B cell (primary cell): ENCODE data around the gene MTHFD2L. TPM values are rescaled to one million over a fixed set of nuclear protein-coding genes. Genes with fewer than 3 reads are reported as not detected.

Source experiments
- ATAC-seq: fragments of 200-7000 bp; cut with Tn5 transposase; one replicate; pipeline ENCODE4 v1.10.0; 2021; ENCODE audit warnings: low read depth, mild to moderate bottlenecking, moderate number of reproducible peaks, moderate library complexity
- CTCF ChIA-PET: fragments of 350-600 bp; sonication (Branson Sonifier 250); formaldehyde crosslinking; loops from one replicate; lab custom pipeline; 2021; ENCODE audit warnings: antibody characterized with exemption, inconsistent platforms; lab: Charles Lee
- POLR2A ChIA-PET: fragments of 350-600 bp; sonication (Branson Sonifier 250); formaldehyde crosslinking; loops from one replicate; lab custom pipeline; 2021; ENCODE audit warnings: antibody characterized with exemption; lab: Charles Lee
- DNase-seq: peaks from one replicate; pipeline ENCODE4 v3.0.0; 2013
- H2AFZ ChIP-seq: 2 replicates; pipeline ENCODE4 v1.6.1; 2012; ENCODE audit warnings: mild to moderate bottlenecking, low read depth, low read length; ENCODE audit not compliant: insufficient read depth, poor library complexity, severe bottlenecking
- H3K27ac ChIP-seq, 2 donors: 1 replicate in 1 of 2; 2 replicates in 1 of 2; pipeline ENCODE4 v1.5.1; 2012 to 2013; ENCODE audit warnings: low read length in 2 of 2, mild to moderate bottlenecking in 2 of 2, moderate library complexity in 1 of 2
- H3K27me3 ChIP-seq, 4 experiments: fragments of 200-600 bp in 1 of 4; sonication (generic) in 1 of 4; replicated peaks in 1 of 4; 1 replicate in 2 of 4; 2 replicates in 2 of 4; pipeline versions ENCODE4 v1.6.1 to v1.7.0; 2013 to 2016; ENCODE audit warnings: low read length in 3 of 4, mild to moderate bottlenecking in 2 of 4, mixed read lengths in 1 of 4, moderate library complexity in 1 of 4; ENCODE audit not compliant: insufficient read depth in 4 of 4, control insufficient read depth in 3 of 4; ENCODE audit errors: control extremely low read depth in 1 of 4
- H3K36me3 ChIP-seq, 2 experiments: replicated peaks in 1 of 2; 1 replicate in 1 of 2; 2 replicates in 1 of 2; pipeline versions ENCODE4 v1.6.1 to v1.7.1; 2013; ENCODE audit warnings: low read length in 1 of 2; ENCODE audit not compliant: insufficient read depth in 2 of 2, control insufficient read depth in 1 of 2; ENCODE audit errors: control extremely low read depth in 1 of 2, extremely low read depth in 1 of 2
- H3K4me1 ChIP-seq, 2 donors: fragments of 200-600 bp in 1 of 2; sonication (generic) in 1 of 2; 1 replicate in 1 of 2; 2 replicates in 1 of 2; pipeline versions ENCODE4 v1.5.1 to v1.6.1; 2013 to 2017; ENCODE audit warnings: low read length in 2 of 2; ENCODE audit not compliant: control insufficient read depth in 2 of 2, insufficient read depth in 2 of 2
- H3K4me2 ChIP-seq: replicated peaks from 2 replicates; pipeline ENCODE3; 2012; ENCODE audit warnings: mild to moderate bottlenecking, low read depth, low read length; ENCODE audit not compliant: poor library complexity, severe bottlenecking
- H3K4me3 ChIP-seq, 5 experiments: fragments of 200-600 bp in 1 of 5; sonication (generic) in 1 of 5; 1 replicate in 3 of 5; 2 replicates in 2 of 5; pipeline versions ENCODE4 v1.5.1 to v1.7.0; 2011 to 2016; ENCODE audit warnings: low read length in 4 of 5, mild to moderate bottlenecking in 4 of 5, low read depth in 2 of 5, control low read depth in 1 of 5, moderate library complexity in 1 of 5; ENCODE audit not compliant: insufficient read depth in 1 of 5; ENCODE audit errors: control extremely low read depth in 1 of 5, extremely low read depth in 1 of 5
- H3K79me2 ChIP-seq: fragments of 200-600 bp; sonication (generic); one replicate; pipeline ENCODE4 v1.6.0; 2016; ENCODE audit warnings: low read length; ENCODE audit not compliant: control insufficient read depth, insufficient read depth
- H3K9ac ChIP-seq: fragments of 200-600 bp; sonication (generic); 2 replicates; pipeline ENCODE4 v1.6.1; 2017; ENCODE audit warnings: mild to moderate bottlenecking, low read length, moderate library complexity
- H3K9me3 ChIP-seq, 3 donors: one replicate each; pipeline versions ENCODE4 v1.6.1 to v1.7.1; 2013; ENCODE audit warnings: low read length in 2 of 3; ENCODE audit not compliant: control insufficient read depth in 2 of 3, insufficient read depth in 1 of 3; ENCODE audit errors: control extremely low read depth in 1 of 3
- H4K20me1 ChIP-seq: 2 replicates; pipeline ENCODE4 v1.6.0; 2012; ENCODE audit warnings: mild to moderate bottlenecking, low read length; ENCODE audit not compliant: insufficient read depth, control insufficient read depth, poor library complexity, severe bottlenecking
- H3K27ac Mint-ChIP-seq: one replicate; pipeline ENCODE4 v1.8.0; 2021; ENCODE audit warnings: mixed read lengths
- H3K27me3 Mint-ChIP-seq: one replicate; pipeline ENCODE4 v1.8.0; 2021; ENCODE audit warnings: mixed read lengths
- H3K4me1 Mint-ChIP-seq: one replicate; pipeline ENCODE4 v1.8.0; 2021; ENCODE audit warnings: mixed read lengths
- H3K4me3 Mint-ChIP-seq: one replicate; pipeline ENCODE4 v1.8.0; 2021; ENCODE audit warnings: mixed read lengths
- H3K9me3 Mint-ChIP-seq: one replicate; pipeline ENCODE4 v1.8.0; 2022; ENCODE audit warnings: mixed read lengths; ENCODE audit not compliant: insufficient read depth
- EZH2 ChIP-seq: IDR thresholded peaks from 2 replicates; pipeline ENCODE4 v1.6.1; 2012; ENCODE audit warnings: borderline replicate concordance, low read depth, mild to moderate bottlenecking, moderate library complexity, low read length; ENCODE audit not compliant: insufficient read depth, poor library complexity, severe bottlenecking
- WGBS: methylation state at CpG from one replicate; pipeline ENCODE4 v1.1.5; 2013; ENCODE audit warnings: missing lambda C conversion rate; ENCODE audit not compliant: insufficient coverage; 5-methylcytosine and 5-hydroxymethylcytosine counted together
- intact Hi-C: fragments of 100-400 bp; cut with micrococcal nuclease; formaldehyde crosslinking; loops from one replicate; pipeline ENCODE4 v1.10.0; 2022
- polyA plus RNA-seq: library from polyadenylated mRNA; depleted of rRNA; stranded (reverse); fragments of >200 nt; gene quantifications from 2 replicates; pipeline ENCODE4 v1.2.3, GENCODE V29; 2012
- total RNA-seq, 2 donors: library from RNA; stranded (reverse); fragments of 120-200 nt in 1 of 2; gene quantifications; 1 replicate in 1 of 2; 2 replicates in 1 of 2; pipeline versions ENCODE4 v1.2.3 to v1.2.4, GENCODE V29; 2013 to 2022
- TF ChIP-seq, protein P1 (sequence below): fragments of 200-600 bp; IDR thresholded peaks from one replicate; pipeline ENCODE4 v1.8.0; 2022; ENCODE audit warnings: antibody characterized with exemption, mild to moderate bottlenecking

Gene MTHFD2L
- total and polyA plus RNA-seq, 2 donors (not counting 1 experiment from before 2014, with no cell fraction given): 5.5 to 12.6 TPM

DNA sequence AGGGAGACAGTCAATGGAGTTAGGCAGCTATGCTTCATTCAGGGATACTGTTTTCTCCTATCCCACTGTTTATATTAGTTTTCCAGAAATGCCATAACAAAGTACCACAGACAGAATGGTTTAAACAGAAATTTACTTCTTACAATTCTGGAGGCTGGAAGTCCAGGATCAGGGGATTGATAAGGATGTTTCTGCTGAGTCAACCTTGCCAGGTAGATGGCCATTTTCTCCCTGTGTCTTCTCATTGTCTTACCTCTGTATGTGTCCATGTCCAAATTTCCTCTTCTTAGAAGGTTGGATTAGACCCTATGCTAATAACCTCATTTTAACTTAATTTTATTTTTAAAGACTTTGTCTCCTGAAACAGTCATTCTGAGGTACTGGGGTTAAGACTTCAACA lies 129.9 kb downstream of the MTHFD2L start:
- Histone ChIP-seq H3K4me3 (no peak overlapping the region), H3K4me1 (no peaks in the 10 kb centered on the region), H3K27me3 (no peaks in the 10 kb centered on the region), H3K4me2 (no peak overlapping the region), H3K9ac (no peak overlapping the region), H4K20me1 (no peaks in the 10 kb centered on the region), H2AFZ (no peak overlapping the region), H3K36me3 (peaks cover 0 to 1% of the 10 kb centered on the region in 2 experiments), H3K9me3 (no peaks in the 10 kb centered on the region), H3K27ac (no peak overlapping the region), H3K79me2 (no peaks in the 10 kb centered on the region)
- CTCF ChIA-PET: no interaction called here
- H3K27ac Mint-ChIP-seq: no peak overlapping the region
- H3K9me3 Mint-ChIP-seq: no peaks in the 10 kb centered on the region
- intact Hi-C loops: no loop called here
- no peak for TF ChIP-seq EZH2
- TF ChIP-seq, protein P1, sequence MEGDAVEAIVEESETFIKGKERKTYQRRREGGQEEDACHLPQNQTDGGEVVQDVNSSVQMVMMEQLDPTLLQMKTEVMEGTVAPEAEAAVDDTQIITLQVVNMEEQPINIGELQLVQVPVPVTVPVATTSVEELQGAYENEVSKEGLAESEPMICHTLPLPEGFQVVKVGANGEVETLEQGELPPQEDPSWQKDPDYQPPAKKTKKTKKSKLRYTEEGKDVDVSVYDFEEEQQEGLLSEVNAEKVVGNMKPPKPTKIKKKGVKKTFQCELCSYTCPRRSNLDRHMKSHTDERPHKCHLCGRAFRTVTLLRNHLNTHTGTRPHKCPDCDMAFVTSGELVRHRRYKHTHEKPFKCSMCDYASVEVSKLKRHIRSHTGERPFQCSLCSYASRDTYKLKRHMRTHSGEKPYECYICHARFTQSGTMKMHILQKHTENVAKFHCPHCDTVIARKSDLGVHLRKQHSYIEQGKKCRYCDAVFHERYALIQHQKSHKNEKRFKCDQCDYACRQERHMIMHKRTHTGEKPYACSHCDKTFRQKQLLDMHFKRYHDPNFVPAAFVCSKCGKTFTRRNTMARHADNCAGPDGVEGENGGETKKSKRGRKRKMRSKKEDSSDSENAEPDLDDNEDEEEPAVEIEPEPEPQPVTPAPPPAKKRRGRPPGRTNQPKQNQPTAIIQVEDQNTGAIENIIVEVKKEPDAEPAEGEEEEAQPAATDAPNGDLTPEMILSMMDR: no peak
- POLR2A ChIA-PET: no interaction called here
- no peaks in the 10 kb centered on the region for H3K27me3 Mint-ChIP-seq
- DNase-seq (no peak), ATAC-seq (no peak)
- H3K4me3 Mint-ChIP-seq: no peak overlapping the region
- no peaks in the 10 kb centered on the region for H3K4me1 Mint-ChIP-seq

DNA sequence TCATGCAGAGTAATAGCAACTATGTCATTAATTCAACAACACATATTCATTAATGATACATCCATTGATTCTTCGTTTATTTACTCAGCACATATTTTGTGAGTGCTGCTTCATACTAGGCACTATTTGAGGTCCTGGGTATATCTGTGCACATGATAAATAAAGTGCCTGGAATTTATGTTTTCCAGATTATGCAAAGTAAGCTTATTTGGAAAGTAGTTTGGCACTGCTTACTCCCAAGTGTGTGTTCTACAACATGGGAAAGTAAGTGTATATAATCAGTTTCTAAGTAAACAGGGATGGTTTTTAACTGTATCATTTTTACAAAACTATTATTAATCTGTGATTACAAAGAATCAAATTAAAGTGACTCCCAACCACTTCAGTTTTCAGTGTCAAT lies 133.6 kb downstream of the MTHFD2L start:
- ChIA-PET CTCF (no interaction called here), POLR2A (no interaction called here)
- no peak overlapping the region for H3K9ac ChIP-seq
- H4K20me1 ChIP-seq: no peaks in the 10 kb centered on the region
- H3K79me2 ChIP-seq: no peaks in the 10 kb centered on the region
- H3K27me3 ChIP-seq: no peaks in the 10 kb centered on the region
- no peak overlapping the region for H2AFZ ChIP-seq
- H3K9me3 Mint-ChIP-seq: no peaks in the 10 kb centered on the region
- no peaks in the 10 kb centered on the region for H3K9me3 ChIP-seq
- intact Hi-C loops: no loop called here
- no peak overlapping the region for H3K27ac Mint-ChIP-seq
- peaks cover 0 to 3% of the 10 kb centered on the region in 2 experiments for H3K36me3 ChIP-seq
- H3K4me1 Mint-ChIP-seq: no peaks in the 10 kb centered on the region
- no peak overlapping the region for H3K4me2 ChIP-seq
- H3K4me1 ChIP-seq: no peaks in the 10 kb centered on the region
- ATAC-seq (no peak), DNase-seq (no peak)
- no peaks in the 10 kb centered on the region for H3K27me3 Mint-ChIP-seq
- no CpG with 5 or more reads among the region's 1 CpG for WGBS
- TF ChIP-seq, protein P1: no peak
- no peak for TF ChIP-seq EZH2
- no peak overlapping the region for H3K27ac ChIP-seq
- no peak overlapping the region for H3K4me3 Mint-ChIP-seq
- H3K4me3 ChIP-seq: no peak overlapping the region
